Measurements from ENCODE around the gene BAIAP3.

BAIAP3 gene

GRCh38 chr16:1349351-1349750, 15.9 kb downstream of the BAIAP3 start:
- no peak for FAIRE-seq

GRCh38 chr16:1349951-1350350, 16.5 kb downstream of the BAIAP3 start:
- FAIRE-seq = no peak

- no peak for FAIRE-seq
These were observed 17.2 kb downstream of the BAIAP3 start for GRCh38 chr16:1350691-1351090.

GRCh38 chr16:1351215-1351581, 17.8 kb downstream of the BAIAP3 start:
- no peak for FAIRE-seq

- FAIRE-seq = no peak
These were observed 18.3 kb downstream of the BAIAP3 start, which contains the start of the genes GNPTG and TSR3 for GRCh38 chr16:1351582-1352362. GNPTG (plus strand) TSS chr16:1351931; CDS start chr16:1351966, 35 bp downstream. TSR3 (minus strand) TSS chr16:1351878; CDS start chr16:1351804, 74 bp downstream.

- no peak for FAIRE-seq
These were observed 21.5 kb downstream of the BAIAP3 start for GRCh38 chr16:1354815-1355540.

- FAIRE-seq = no peak
These were observed 22.1 kb downstream of the BAIAP3 start for GRCh38 chr16:1355591-1355990.

GRCh38 chr16:1356061-1356900, 22.8 kb downstream of the BAIAP3 start:
- no peak for FAIRE-seq

- no peak for FAIRE-seq
These were observed 24.6 kb downstream of the BAIAP3 start for GRCh38 chr16:1357906-1358566.

GRCh38 chr16:1361685-1362360, 28.4 kb downstream of the BAIAP3 start:
- no peak for FAIRE-seq

- FAIRE-seq = no peak
These were observed 29.4 kb downstream of the BAIAP3 start for GRCh38 chr16:1362807-1363206.

GRCh38 chr16:1363501-1364041, 30.1 kb downstream of the BAIAP3 start:
- FAIRE-seq = no peak

- no peak for FAIRE-seq
These were observed 31.1 kb downstream of the BAIAP3 start for GRCh38 chr16:1364510-1364909.

GRCh38 chr16:1366060-1366711, 32.7 kb downstream of the BAIAP3 start:
- FAIRE-seq = no peak

GRCh38 chr16:1366712-1367299, 33.4 kb downstream of the BAIAP3 start:
- FAIRE-seq = no peak

- FAIRE-seq = no peak
These were observed 34.2 kb downstream of the BAIAP3 start for GRCh38 chr16:1367486-1368174.

GRCh38 chr16:1371054-1371978, 37.9 kb downstream of the BAIAP3 start:
- no peak for FAIRE-seq

- no peak for FAIRE-seq
These were observed 39.0 kb downstream of the BAIAP3 start for GRCh38 chr16:1372292-1372950.
